IMR-90 (cell line): Measurements from ENCODE around the gene TNS3.

ENCODE experiments used
- CTCF ChIP-seq: conservative IDR thresholded peaks from 2 replicates; pipeline ENCODE4 v1.5.1; 2012; ENCODE audit warnings: mild to moderate bottlenecking, low read depth, low read length, improper control_type of control experiment
- MXI1 ChIP-seq: IDR thresholded peaks from 2 replicates; pipeline ENCODE4 v1.6.1; 2012; ENCODE audit warnings: low read depth, mild to moderate bottlenecking, low read length, moderate library complexity, borderline replicate concordance
- RFX5 ChIP-seq: IDR thresholded peaks from 2 replicates; pipeline ENCODE4 v1.8.0; 2012; ENCODE audit warnings: low read depth, mild to moderate bottlenecking, low read length, moderate library complexity

- TF ChIP-seq CTCF, result no peak
- no peak for TF ChIP-seq MXI1
- TF ChIP-seq RFX5, result peak; percentile 42; the same call in 1 of the 2 replicates
Measured at GRCh38 chr7:47609803-47610452, 28.0 kb upstream of the TNS3 start.
